ENCODE results near the gene CCNH.

CCNH gene

DNA sequence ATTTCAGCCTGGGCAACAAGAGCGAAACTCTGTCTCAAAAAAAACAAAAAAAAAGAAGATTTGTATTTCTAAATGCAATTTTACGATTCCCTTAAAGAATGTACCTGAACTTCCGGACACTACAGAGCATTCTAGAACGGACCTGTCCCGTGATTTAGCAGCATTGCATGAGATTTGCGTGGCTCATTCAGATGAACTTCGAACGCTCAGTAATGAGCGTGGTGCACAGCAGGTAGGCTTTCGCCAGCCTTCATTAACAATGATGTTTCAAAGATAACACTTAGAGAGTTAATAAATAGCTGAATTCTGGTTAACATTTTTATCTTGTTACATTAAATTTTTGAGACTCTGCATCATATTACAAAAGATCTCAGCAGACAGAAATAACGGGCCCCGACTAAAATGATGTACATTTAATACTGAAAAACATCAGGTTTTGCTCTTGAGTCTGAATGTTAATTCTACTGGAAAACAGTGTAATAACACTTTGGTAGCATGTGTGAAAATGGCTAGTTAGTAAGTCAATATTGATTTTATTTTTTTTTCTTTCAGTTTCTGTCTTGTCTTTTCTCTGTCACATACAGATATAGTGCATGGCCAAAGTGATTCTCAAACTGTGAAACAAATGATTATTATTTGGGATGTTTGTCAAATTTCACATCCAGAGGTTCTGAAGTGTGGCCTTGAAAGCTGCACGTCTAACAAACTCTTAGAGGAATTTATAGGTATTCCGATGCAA lies 23.3 kb downstream of the CCNH start:
- TF ChIP-seq, protein P1, sequence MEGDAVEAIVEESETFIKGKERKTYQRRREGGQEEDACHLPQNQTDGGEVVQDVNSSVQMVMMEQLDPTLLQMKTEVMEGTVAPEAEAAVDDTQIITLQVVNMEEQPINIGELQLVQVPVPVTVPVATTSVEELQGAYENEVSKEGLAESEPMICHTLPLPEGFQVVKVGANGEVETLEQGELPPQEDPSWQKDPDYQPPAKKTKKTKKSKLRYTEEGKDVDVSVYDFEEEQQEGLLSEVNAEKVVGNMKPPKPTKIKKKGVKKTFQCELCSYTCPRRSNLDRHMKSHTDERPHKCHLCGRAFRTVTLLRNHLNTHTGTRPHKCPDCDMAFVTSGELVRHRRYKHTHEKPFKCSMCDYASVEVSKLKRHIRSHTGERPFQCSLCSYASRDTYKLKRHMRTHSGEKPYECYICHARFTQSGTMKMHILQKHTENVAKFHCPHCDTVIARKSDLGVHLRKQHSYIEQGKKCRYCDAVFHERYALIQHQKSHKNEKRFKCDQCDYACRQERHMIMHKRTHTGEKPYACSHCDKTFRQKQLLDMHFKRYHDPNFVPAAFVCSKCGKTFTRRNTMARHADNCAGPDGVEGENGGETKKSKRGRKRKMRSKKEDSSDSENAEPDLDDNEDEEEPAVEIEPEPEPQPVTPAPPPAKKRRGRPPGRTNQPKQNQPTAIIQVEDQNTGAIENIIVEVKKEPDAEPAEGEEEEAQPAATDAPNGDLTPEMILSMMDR (IDR thresholded peaks at IDR 0.05; ENCODE audit: insufficient read depth, missing control alignments): no peak
- no peak for FAIRE-seq

DNA sequence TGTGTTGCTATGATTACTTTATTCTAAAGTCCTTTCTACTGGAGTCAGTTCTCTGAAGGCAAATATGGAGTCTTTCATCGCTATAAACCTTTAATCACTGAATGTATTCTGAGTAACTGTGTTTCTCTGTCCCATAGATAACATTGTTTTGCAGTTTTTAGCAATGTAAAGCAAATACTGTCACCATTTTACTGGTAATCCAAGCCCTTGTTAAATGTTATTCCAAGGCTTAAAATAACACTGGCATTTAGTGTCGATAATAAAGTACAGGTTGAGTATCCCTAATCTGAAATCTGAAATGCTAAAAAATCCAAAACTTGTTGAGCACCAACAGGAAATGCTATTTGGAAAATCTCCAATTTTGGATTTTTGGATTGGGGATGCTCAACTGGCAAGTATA lies 24.6 kb downstream of the CCNH start:
- DNase-seq (ENCODE audit: insufficient read length, low spot score) (no peak), FAIRE-seq (peak; percentile 25)
- TF ChIP-seq, protein P1 (IDR thresholded peaks at IDR 0.05; ENCODE audit: insufficient read depth, missing control alignments): no peak

More for the DNA sequence above, 23.3 kb downstream of the CCNH start:
- DNase-seq (ENCODE audit: insufficient read length, low spot score): no peak

DNA sequence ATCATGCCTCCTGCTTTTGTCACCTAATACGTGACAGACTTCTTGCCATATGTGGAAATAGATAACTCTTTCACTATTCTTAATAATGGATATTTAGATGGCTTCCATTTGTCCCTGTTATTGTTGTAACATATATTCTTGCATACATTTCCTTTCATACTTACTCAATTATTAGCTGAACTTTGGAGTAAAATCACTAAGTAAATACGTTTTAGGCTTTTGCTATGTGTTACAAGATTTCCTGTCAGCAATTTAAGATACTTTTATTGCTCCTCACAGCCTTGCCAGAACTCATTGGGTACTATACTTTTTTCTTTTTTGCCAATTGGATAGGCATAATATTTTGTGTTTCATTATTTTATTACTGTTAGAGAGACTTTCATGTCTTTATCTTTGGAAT lies 26.9 kb downstream of the CCNH start:
- FAIRE-seq (no peak), DNase-seq (ENCODE audit: insufficient read length, low spot score) (no peak)
- TF ChIP-seq, protein P1 (IDR thresholded peaks at IDR 0.05; ENCODE audit: insufficient read depth, missing control alignments): no peak

DNA sequence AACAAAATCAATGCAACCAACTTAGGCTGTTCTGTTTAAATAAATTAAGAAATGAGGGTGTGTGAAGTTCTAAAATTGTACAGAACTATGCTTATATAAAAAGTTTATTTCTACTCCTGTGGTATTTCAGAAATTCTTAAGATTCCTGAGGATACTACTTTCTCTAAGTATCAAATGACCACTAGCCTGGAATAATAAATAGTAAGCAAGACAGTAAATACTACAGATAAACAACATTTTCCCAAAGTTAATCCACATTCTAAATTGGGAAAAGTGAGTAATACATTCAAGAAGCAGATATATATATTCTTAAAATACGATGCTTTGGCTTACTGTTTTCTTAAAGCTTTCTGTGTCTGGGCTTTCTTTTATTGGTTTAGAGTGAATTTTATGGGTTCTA lies 29.5 kb downstream of the CCNH start:
- TF ChIP-seq, protein P1 (IDR thresholded peaks at IDR 0.05; ENCODE audit: insufficient read depth, missing control alignments): no peak
- DNase-seq (ENCODE audit: insufficient read length, low spot score): no peak
- no peak for FAIRE-seq

DNA sequence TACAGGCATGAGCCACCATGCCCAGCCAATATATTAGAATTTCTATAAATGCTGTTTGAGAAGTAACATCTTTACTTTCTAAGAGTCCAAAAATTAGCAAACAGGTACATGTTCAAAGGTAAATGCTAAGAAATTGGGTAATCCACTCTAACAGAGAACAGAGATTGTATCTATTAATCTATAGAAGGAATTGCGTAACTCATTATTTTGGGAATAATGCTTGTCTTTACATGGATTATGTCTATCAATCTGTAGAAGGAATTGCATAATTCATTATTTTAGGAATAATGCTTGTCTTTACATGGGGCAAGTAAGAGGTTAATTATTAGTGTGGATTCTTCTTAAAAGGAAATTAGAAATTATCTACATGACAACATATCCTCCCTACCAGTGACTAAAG lies 30.5 kb downstream of the CCNH start:
- DNase-seq (ENCODE audit: insufficient read length, low spot score) (no peak), FAIRE-seq (no peak)
- TF ChIP-seq, protein P1 (IDR thresholded peaks at IDR 0.05; ENCODE audit: insufficient read depth, missing control alignments): no peak

DNA sequence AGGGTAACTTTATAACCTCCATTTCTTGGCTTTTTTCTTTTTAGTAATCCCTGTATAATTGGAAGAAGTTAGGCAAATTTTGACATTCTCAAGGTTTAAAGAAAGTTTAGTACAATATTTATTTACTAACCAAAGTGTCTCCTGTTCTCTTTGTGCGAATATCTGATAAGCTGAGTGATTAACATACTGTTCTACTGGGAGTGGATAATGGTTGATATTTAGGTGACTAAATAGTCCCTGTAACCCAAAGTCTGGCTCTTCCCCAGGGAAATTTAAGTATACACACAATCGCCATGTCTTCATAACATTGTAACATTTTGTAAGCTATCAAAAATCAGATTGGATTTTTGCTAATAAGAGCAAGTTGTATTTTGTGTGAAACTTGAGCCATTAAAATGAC lies 40.0 kb downstream of the CCNH start:
- no peak for FAIRE-seq
- no peak for DNase-seq (ENCODE audit: insufficient read length, low spot score)
- TF ChIP-seq, protein P1 (IDR thresholded peaks at IDR 0.05; ENCODE audit: insufficient read depth, missing control alignments): no peak

DNA sequence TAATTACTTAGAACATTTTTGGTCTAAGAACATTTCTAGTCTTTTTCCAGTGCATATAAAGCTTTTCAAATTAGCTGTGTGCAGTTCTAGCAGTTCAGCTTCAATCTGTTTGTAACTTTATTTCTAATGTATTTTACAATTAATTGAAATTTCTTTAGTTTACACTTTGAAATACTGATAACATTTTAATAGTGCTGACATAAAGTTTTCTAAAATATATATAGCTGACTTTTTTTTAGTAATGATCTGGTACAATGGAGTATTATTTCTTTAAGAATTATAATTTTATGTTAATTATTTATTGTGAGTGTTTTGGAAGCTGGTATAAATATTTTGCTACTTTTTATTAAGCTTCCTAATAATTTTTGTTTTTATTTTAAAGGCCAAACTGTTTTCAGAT lies 43.3 kb downstream of the CCNH start:
- no peak for DNase-seq (ENCODE audit: insufficient read length, low spot score)
- TF ChIP-seq, protein P1 (IDR thresholded peaks at IDR 0.05; ENCODE audit: insufficient read depth, missing control alignments): no peak
- no peak for FAIRE-seq
